Sciatic nerve (tissue), 2 donors: ENCODE results near the gene CR1. TPM values are rescaled to one million over a fixed set of nuclear protein-coding genes. Genes with fewer than 3 reads are reported as not detected.
"Not testable (repeated sequence)": the region's sequence is repeated elsewhere in the genome, so short reads cannot be mapped to it uniquely, and the experiment has no call there.

Experiments
- ATAC-seq: fragments of 200-7000 bp; cut with Tn5 transposase; one replicate; pipeline ENCODE4 v1.9.1; 2020; ENCODE audit warnings: mild to moderate bottlenecking, moderate library complexity
- DNase-seq: peaks from one replicate; pipeline ENCODE4 v3.0.0-alpha.2; 2020; ENCODE audit warnings: low spot score
- intact Hi-C: fragments of 100-400 bp; cut with DNase I; formaldehyde crosslinking; loops from one replicate; pipeline ENCODE4 v1.14.2; 2022
- total RNA-seq: library from RNA; stranded (reverse); fragmentation: NEBNext Ultra II Directional; extraction: Animal tissue kit (Norgen Biotek cat#: 25700); gene quantifications from one replicate; pipeline ENCODE4 v1.2.1, GENCODE V29; 2021
- donor health status: DM: no; HTN: no; CAD: no.
- donor health status: DM: no; HTN: no; CAD: no.

CR1 gene
- 30.1 TPM for total RNA-seq

DNA sequence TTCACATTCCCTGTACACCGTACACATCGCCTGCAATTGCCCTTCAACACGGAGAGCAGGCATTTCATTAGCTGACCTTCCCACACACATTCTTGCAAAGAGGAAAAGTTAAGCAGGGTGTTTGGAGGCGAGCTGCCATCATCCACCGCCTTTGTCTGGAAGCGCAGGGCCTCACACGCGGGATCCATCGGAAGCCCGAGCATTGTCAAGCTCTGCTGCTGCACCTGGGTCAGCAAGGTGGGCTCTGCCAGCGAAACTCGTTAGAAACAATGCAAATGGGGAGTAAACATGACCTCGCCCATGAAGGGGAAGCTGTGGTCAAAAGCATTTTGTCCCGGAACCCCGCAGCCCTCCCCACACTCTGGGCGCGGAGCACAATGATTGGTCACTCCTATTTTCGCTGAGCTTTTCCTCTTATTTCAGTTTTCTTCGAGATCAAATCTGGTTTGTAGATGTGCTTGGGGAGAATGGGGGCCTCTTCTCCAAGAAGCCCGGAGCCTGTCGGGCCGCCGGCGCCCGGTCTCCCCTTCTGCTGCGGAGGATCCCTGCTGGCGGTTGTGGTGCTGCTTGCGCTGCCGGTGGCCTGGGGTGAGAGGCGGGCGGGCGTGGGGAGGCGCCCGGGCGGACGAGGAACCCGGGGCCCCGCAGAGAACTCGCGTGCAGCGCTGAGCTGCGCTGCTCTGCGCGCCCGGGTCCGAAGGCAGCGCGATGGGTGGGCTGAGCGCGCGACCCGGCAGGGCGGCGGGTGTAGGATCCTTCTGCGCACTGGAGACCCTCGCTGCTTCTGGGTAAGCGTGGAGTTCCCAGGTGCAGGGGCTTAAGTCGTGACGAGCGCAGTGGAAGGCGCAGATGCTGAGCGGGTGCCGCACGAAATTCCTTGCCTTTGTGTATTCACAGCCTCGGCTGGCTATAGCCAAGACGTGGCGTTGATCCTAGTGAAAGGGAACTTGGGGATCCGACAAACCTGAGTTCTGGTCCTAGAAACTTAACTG is at the start of gene CR1:
Gene CR1, plus strand, starts transcription at position 357 of the 992 bp plus-strand sequence. Its CDS starts 111 bp downstream, at position 468.
- DNase-seq (peak; percentile 60), ATAC-seq (peak; percentile 51)
- intact Hi-C loops: no loop called here

GRCh38 chr1:207453710-207454045 is 42.3 kb upstream of the CR1 start:
- ATAC-seq: no peak
- intact Hi-C loops: no loop called here
- DNase-seq: no peak

GRCh38 chr1:207454046-207454964 is 41.7 kb upstream of the CR1 start, which contains the start of gene CR2:
Gene CR2 (plus strand): TSS chr1:207454328. CDS start chr1:207454419, 91 bp downstream.
- ATAC-seq (peak; percentile 55), DNase-seq (peak; percentile 56)
- intact Hi-C loops: no loop called here

GRCh38 chr1:207455183-207455754 is 40.7 kb upstream of the CR1 start:
- intact Hi-C loops: no loop called here
- ATAC-seq (no peak), DNase-seq (no peak)

GRCh38 chr1:207458414-207458813 is 37.5 kb upstream of the CR1 start:
- intact Hi-C loops: no loop called here
- ATAC-seq (no peak), DNase-seq (no peak)

- DNase-seq (no peak), ATAC-seq (no peak)
- intact Hi-C loops: no loop called here
These were observed 36.9 kb upstream of the CR1 start for GRCh38 chr1:207459008-207459407.

- intact Hi-C loops: no loop called here
- DNase-seq (no peak), ATAC-seq (no peak)
These were observed 34.3 kb upstream of the CR1 start for GRCh38 chr1:207461649-207462048.

DNA sequence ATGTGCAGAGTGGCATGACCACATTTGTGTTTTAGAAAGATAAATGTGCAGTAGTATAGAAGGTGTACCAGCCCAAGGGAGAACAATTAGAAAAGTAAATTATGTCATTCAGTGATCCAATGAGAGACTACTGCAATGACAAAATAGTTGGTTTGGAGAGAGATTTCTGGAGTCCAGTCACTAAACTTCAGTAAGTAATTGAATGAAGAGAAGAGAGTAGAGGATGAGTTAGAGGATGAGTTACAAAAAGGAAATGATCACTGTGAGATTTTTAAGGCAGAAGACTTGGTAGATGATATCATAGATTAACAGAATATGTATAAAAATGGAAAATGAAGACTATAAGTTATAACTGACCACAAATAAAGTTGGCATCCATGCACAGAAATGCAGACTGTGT is 33.4 kb upstream of the CR1 start:
- no peak for DNase-seq
- no peak for ATAC-seq
- intact Hi-C loops: no loop called here

GRCh38 chr1:207463021-207463420 is 32.9 kb upstream of the CR1 start:
- DNase-seq (no peak), ATAC-seq (no peak)
- intact Hi-C loops: no loop called here

DNA sequence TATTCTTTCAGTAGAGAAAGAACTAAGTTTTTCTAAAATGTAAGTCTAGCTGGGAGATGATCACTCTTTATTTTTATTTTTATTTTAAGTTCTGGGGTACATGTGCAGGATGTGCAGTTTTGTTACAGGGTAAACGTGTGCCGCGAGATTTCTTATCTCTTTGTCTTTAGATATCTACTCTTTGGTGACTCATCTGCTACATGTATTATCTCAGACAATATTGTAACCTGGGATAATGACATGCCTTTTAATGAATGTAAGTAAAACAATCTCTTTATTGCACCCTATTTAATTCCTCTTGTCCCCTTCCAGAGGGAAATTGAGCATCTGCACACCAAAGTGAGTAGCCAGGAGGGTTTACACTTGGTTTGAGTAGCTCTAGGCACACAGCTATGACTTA is 32.4 kb upstream of the CR1 start:
- DNase-seq (no peak), ATAC-seq (no peak)
- intact Hi-C loops: no loop called here

GRCh38 chr1:207470927-207471326 is 25.0 kb upstream of the CR1 start:
- intact Hi-C loops: no loop called here
- ATAC-seq (no peak), DNase-seq (no peak)

DNA sequence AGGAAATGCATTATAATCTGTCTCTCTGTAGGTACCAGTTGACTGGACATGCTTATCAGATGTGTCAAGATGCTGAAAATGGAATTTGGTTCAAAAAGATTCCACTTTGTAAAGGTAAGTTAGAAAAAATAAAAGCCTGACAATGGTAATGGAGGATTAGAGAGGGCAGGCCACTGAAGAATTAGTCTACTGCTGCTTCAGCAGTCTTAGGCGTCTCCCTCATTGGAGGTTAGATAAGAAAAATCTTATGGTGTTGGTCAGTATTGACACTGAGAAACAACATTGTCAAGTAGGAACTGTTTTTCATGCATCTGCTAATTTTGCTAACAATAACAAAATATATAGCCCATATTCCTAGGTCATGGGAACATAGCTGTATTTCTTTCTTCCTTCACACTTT is 21.7 kb upstream of the CR1 start:
- no peak for DNase-seq
- intact Hi-C loops: no loop called here
- no peak for ATAC-seq

DNA sequence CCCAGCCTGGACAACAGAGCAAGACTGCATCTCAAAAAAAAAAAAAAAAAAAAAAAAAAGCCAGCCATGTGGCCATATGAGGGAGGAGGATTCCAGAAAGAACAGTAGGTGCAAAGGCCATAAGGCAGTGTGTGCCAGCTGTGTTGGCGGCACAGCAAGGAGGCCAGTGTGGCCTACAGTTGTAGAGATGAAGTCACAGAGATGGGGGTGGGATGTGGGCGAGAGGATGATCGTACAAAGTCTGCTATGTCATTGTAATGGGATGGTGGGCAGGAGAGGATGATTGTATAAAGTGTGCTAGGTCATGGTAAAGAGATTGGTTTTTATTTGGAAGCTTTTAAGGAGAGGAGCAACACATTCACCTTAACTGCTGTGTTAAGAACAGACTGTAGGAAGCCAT is 9.8 kb upstream of the CR1 start:
- intact Hi-C loops: no loop called here
- DNase-seq (no peak), ATAC-seq (no peak)

DNA sequence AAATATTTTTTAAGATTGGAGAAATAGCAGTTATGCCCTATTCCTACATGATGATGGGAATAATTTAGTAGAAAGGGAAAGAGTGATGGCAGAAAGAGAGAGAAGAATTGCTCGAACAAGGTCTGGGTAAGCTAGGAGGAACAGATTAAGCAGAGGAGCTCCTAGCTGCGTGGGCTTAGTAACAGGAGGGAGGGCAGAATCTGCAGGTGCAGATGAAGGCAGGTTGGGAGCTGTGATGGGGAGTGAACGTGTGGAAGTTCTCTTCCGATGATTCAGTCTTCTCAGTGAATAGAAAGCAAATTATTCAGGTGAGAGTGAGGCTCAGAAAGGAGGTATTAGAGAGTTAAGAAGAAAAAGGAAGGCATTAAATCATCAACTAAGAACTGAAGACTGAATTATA is 8.3 kb upstream of the CR1 start:
- DNase-seq (no peak), ATAC-seq (no peak)

GRCh38 chr1:207493212-207493611 is 2.7 kb upstream of the CR1 start:
- intact Hi-C loops: no loop called here
- ATAC-seq (no peak), DNase-seq (no peak)

More for the DNA sequence above, 8.3 kb upstream of the CR1 start:
- intact Hi-C loops: no loop called here

GRCh38 chr1:207494171-207494570 is 1.8 kb upstream of the CR1 start:
- ATAC-seq: no peak
- no peak for DNase-seq
- intact Hi-C loops: no loop called here

DNA sequence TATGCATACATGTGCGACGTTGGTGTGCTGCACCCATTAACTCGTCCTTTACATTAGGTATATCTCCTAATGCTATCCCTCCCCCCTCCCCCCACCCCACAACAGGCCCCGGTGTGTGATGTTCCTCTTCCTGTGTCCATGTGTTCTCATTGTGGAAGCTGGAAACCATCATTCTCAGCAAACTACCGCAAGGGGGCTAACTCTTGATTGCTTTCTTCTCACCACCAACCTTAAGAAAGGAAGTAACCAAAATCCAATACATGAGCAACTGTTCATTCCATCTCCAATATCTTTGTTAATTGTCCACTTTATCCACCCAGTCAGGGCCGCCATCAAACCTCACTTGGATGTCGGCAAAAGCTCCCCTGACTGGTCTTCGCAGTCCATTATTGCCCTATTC is 676 bp upstream of the CR1 start:
- ATAC-seq, DNase-seq, intact Hi-C loops: not testable (repeated sequence)

GRCh38 chr1:207497941-207498340 is 2.0 kb downstream of the CR1 start:
- ATAC-seq: no peak
- no peak for DNase-seq
- intact Hi-C loops: no loop called here

GRCh38 chr1:207499573-207499972 is 3.6 kb downstream of the CR1 start:
- peak; percentile 74 for ATAC-seq
- peak; percentile 68 for DNase-seq
- intact Hi-C loops: no loop called here
